ENCODE measurements around the gene NOP9.

Gene NOP9

DNA sequence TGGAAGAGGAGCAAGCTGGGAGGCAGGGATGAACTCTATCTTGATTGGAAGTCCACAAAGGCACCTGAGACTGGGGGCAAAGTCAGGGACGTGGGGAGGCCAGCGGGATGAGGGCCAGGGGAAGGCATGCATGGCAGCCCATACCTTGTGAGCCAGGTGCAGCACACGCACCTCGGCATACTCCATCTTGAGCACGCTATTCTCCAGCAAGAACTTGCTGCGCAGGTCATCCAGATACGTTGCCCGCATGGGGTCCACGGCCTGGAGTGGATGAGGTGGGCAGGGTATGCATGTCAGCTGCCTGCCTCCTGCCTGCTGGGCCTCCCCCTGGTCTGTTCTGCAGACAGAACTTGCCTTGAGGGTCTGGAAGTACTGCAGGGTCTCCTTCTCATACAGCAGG, 32.1 kb upstream of the NOP9 start:
- Histone ChIP-seq H3K27ac (no peak overlapping the region), H3K9me3 (ENCODE audit: control insufficient read depth, low read length) (no peaks in the 10 kb centered on the region), H3K27me3 (ENCODE audit: control insufficient read depth, insufficient read depth, low read length) (no peaks in the 10 kb centered on the region), H3K4me2 (ENCODE audit: low read length) (no peak overlapping the region), H3K79me2 (no peaks in the 10 kb centered on the region), H3K36me3 (ENCODE audit: control insufficient read depth, insufficient read depth, low read length) (no peaks in the 10 kb centered on the region), H3K4me3 (ENCODE audit: low read depth, low read length) (no peak overlapping the region), H3K4me1 (peaks cover 11% of the 10 kb centered on the region), H3K9ac (no peak overlapping the region), H2AFZ (no peak overlapping the region)
- TF ChIP-seq, protein P1, sequence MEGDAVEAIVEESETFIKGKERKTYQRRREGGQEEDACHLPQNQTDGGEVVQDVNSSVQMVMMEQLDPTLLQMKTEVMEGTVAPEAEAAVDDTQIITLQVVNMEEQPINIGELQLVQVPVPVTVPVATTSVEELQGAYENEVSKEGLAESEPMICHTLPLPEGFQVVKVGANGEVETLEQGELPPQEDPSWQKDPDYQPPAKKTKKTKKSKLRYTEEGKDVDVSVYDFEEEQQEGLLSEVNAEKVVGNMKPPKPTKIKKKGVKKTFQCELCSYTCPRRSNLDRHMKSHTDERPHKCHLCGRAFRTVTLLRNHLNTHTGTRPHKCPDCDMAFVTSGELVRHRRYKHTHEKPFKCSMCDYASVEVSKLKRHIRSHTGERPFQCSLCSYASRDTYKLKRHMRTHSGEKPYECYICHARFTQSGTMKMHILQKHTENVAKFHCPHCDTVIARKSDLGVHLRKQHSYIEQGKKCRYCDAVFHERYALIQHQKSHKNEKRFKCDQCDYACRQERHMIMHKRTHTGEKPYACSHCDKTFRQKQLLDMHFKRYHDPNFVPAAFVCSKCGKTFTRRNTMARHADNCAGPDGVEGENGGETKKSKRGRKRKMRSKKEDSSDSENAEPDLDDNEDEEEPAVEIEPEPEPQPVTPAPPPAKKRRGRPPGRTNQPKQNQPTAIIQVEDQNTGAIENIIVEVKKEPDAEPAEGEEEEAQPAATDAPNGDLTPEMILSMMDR (IDR thresholded peaks at IDR 0.05), result no peak

DNA sequence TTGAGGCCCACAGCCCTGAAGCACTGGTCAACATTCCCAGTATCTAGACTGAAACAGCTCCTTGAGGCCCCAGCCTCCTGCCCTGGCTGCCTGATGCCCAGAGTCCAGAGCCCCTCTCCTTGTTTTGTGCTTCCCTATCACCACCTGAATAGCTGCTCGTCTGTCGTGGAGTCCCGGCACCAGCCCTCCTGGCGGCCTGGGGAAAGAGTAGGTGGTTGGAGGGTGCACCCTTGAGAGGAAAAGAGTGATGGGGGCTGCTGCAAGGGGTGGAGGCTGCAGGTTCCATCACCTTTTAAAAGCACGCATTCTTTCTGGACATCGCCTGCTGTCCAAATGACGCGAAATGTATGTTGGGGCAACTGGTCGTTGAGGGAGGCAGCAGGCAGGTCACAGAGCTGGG, 31.4 kb upstream of the NOP9 start:
- no peak overlapping the region for H3K9ac ChIP-seq
- H3K27me3 ChIP-seq (ENCODE audit: control insufficient read depth, insufficient read depth, low read length), result no peaks in the 10 kb centered on the region
- H3K4me3 ChIP-seq (ENCODE audit: low read depth, low read length), result no peak overlapping the region
- H3K79me2 ChIP-seq, result no peaks in the 10 kb centered on the region
- no peak overlapping the region for H3K27ac ChIP-seq
- H2AFZ ChIP-seq, result no peak overlapping the region
- peaks cover 11% of the 10 kb centered on the region for H3K4me1 ChIP-seq
- no peaks in the 10 kb centered on the region for H3K9me3 ChIP-seq (ENCODE audit: control insufficient read depth, low read length)
- no peak overlapping the region for H3K4me2 ChIP-seq (ENCODE audit: low read length)
- H3K36me3 ChIP-seq (ENCODE audit: control insufficient read depth, insufficient read depth, low read length), result no peaks in the 10 kb centered on the region
- TF ChIP-seq, protein P1 (IDR thresholded peaks at IDR 0.05), result no peak

DNA sequence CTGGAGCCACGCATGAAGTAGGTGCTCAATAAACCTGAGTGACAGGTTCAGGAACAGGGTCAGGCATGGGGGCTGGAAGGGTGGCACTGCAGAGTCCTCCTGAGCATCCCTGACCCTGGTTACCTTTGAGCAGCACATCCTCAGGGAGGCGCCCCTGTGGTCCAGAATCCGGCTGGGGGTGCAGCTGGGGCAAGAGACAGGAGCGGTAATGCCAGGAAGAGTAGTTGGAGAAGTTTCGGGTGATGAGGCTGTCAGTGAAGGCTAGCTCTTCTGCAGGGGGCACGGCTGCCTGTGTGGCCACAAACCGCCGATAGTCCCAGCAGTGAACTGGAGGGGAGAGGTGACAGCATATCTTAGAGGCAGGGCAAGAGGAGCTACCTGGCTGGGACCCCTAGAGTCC, 30.3 kb upstream of the NOP9 start:
- no peaks in the 10 kb centered on the region for H3K27me3 ChIP-seq (ENCODE audit: control insufficient read depth, insufficient read depth, low read length)
- H3K9me3 ChIP-seq (ENCODE audit: control insufficient read depth, low read length), result no peaks in the 10 kb centered on the region
- H2AFZ ChIP-seq, result no peak overlapping the region
- H3K9ac ChIP-seq, result no peak overlapping the region
- peaks cover 11% of the 10 kb centered on the region for H3K4me1 ChIP-seq
- H3K79me2 ChIP-seq, result no peaks in the 10 kb centered on the region
- H3K27ac ChIP-seq, result no peak overlapping the region
- no peaks in the 10 kb centered on the region for H3K36me3 ChIP-seq (ENCODE audit: control insufficient read depth, insufficient read depth, low read length)
- TF ChIP-seq, protein P1 (IDR thresholded peaks at IDR 0.05), result no peak
- no peak overlapping the region for H3K4me3 ChIP-seq (ENCODE audit: low read depth, low read length)
- no peak overlapping the region for H3K4me2 ChIP-seq (ENCODE audit: low read length)

DNA sequence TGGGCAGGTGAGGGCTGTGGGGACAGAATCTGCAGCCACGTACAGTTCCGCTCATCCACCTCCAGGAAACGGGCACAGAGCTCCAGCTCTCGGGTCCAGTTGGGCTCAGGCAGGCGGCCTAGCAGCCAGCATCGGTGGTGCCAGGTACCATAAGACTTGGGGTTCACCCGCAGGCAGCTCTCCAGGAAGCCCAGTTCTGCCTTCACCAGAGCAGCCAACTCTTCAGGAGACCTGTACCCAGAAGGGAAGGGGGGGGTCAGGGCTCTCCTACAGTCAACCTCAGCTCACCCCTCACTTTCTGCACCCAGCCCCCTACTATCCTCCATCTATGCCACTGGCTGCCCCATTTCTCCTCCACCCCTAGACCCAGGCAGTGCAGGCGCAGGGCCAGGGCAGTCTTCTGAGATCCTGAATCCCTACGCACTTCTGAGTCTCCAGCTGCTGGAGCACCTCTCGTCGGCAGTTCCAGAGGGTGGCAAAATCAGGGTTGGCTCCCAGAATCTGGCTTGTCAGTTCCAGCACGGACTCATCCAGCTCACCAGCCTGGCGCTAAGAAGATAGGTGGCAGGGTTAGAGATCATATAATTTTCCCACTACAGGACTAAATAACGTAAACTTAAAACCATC, 29.6 kb upstream of the NOP9 start:
- TF ChIP-seq, protein P1 (IDR thresholded peaks at IDR 0.05), result no peak
- H3K27ac ChIP-seq, result peak overlapping the region; percentile 93
- no peak overlapping the region for H3K4me2 ChIP-seq (ENCODE audit: low read length)
- H3K4me3 ChIP-seq (ENCODE audit: low read depth, low read length), result no peak overlapping the region
- no peaks in the 10 kb centered on the region for H3K9me3 ChIP-seq (ENCODE audit: control insufficient read depth, low read length)
- no peak overlapping the region for H2AFZ ChIP-seq
- peaks cover 1% of the 10 kb centered on the region for H3K79me2 ChIP-seq
- H3K9ac ChIP-seq, result no peak overlapping the region
- H3K4me1 ChIP-seq, result peaks cover 11% of the 10 kb centered on the region
- no peaks in the 10 kb centered on the region for H3K27me3 ChIP-seq (ENCODE audit: control insufficient read depth, insufficient read depth, low read length)
- H3K36me3 ChIP-seq (ENCODE audit: control insufficient read depth, insufficient read depth, low read length), result no peaks in the 10 kb centered on the region

DNA sequence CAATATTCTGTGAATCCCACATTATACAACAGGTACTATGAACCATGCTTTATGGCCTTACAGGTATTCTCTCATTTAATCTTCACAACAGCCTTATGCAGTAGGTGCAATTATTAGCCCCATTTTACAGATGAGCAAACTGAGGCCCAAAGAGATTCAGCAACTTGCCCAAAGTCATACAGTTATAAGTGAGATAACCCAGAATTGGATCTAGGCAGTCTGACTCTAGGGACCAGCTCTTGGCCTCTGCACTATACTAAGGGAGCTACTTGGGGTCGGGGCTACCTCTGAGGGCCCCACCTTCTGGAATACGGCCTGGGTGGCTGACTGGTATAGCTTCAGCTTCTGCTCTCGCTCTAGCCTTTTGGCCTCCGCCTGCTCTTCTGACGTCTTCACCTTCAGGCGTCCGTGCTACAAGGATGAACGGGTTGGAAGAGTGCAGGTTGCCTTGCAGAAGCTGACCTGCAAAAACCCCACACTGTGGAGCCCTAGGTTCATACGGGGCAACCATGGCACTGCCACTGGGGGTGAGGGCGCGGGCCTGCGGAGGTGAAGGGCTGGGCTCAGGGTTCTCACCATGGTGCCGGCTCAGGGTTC, 29.0 kb upstream of the NOP9 start:
- H3K9me3 ChIP-seq (ENCODE audit: control insufficient read depth, low read length), result no peaks in the 10 kb centered on the region
- H3K4me2 ChIP-seq (ENCODE audit: low read length), result peak overlapping the region; percentile 95
- H3K27me3 ChIP-seq (ENCODE audit: control insufficient read depth, insufficient read depth, low read length), result no peaks in the 10 kb centered on the region
- peak overlapping the region; percentile 73 for H3K9ac ChIP-seq
- TF ChIP-seq, protein P1 (IDR thresholded peaks at IDR 0.05), result no peak
- H3K36me3 ChIP-seq (ENCODE audit: control insufficient read depth, insufficient read depth, low read length), result no peaks in the 10 kb centered on the region
- peak overlapping the region; percentile 98 for H2AFZ ChIP-seq
- H3K4me1 ChIP-seq, result peaks cover 11% of the 10 kb centered on the region
- peak overlapping the region; percentile 99 for H3K4me3 ChIP-seq (ENCODE audit: low read depth, low read length)
- peaks cover 7% of the 10 kb centered on the region for H3K79me2 ChIP-seq
- peak overlapping the region; percentile 93 for H3K27ac ChIP-seq
